K562 (cell line): ENCODE data around the gene CLEC18A. TPM values are rescaled to one million over a fixed set of nuclear protein-coding genes. Genes with fewer than 3 reads are reported as not detected.

ENCODE experiments used
- ATAC-seq: fragments of 200-7000 bp; cut with Tn5 transposase; 3 replicates; pipeline ENCODE4 v1.9.1; 2020; ENCODE audit warnings: moderate library complexity
- BruUV-seq: library from RNA; stranded (reverse); fragments of 400-500 nt; replicated peaks from 2 replicates; lab custom pipeline; 2021; lab: Mats Ljungman, UMichigan
- CTCF ChIA-PET: fragments of 300-600 bp; formaldehyde crosslinking; extraction: SDS; loops from one replicate; lab custom pipeline; 2021; ENCODE audit warnings: low intra/inter-chr PET ratio; lab: Yijun Ruan, JAX
- POLR2A ChIA-PET: fragments of 300-600, 350-650 bp; sonication (Branson Sonifier 250); formaldehyde crosslinking; extraction: SDS; loops from one replicate; lab custom pipeline; 2021; ENCODE audit warnings: antibody characterized with exemption, inconsistent platforms; lab: Yijun Ruan, JAX
- DNase-seq, 4 experiments: peaks; one replicate each; pipeline versions ENCODE4 v3.0.0 to v3.0.0-alpha.2; 2011 to 2018; ENCODE audit warnings: low spot score in 3 of 4, mixed read lengths in 3 of 4; ENCODE audit errors: extremely low read depth in 1 of 4
- FAIRE-seq: peaks from 2 replicates; lab custom pipeline; 2011; peaks lifted over from hg19 to GRCh38; lab: Jason Lieb, UNC
- H2AFZ ChIP-seq: 2 replicates; pipeline ENCODE4 v1.6.0; 2011; ENCODE audit warnings: low read depth, low read length, control low read depth, inconsistent platforms
- H3K27ac ChIP-seq: fragments of 200-600 bp; 3 replicates; pipeline ENCODE4 v1.8.0; 2011; ENCODE audit warnings: low read depth, mild to moderate bottlenecking, control low read depth, inconsistent platforms, low read length, moderate library complexity, mixed read lengths; ENCODE audit errors: extremely low read depth
- H3K27me3 ChIP-seq, 2 experiments: fragments of 300-600 bp in 1 of 2; 2 replicates in 1 of 2; 3 replicates in 1 of 2; pipeline versions ENCODE4 v1.6.0 to v1.8.0; 2011; ENCODE audit warnings: inconsistent platforms in 2 of 2, low read length in 2 of 2, mild to moderate bottlenecking in 1 of 2, mixed read lengths in 1 of 2, moderate library complexity in 1 of 2; ENCODE audit not compliant: control insufficient read depth in 2 of 2, insufficient read depth in 2 of 2
- H3K36me3 ChIP-seq: fragments of 300-600 bp; 3 replicates; pipeline ENCODE4 v1.8.0; 2011; ENCODE audit warnings: mild to moderate bottlenecking, low read length, inconsistent platforms; ENCODE audit not compliant: control insufficient read depth, insufficient read depth
- H3K4me1 ChIP-seq, 2 experiments: fragments of 200-600 bp in 1 of 2; replicated peaks in 1 of 2; 2 replicates in 1 of 2; 3 replicates in 1 of 2; pipeline versions ENCODE4 v1.5.1 to v1.8.0; 2011; ENCODE audit warnings: inconsistent platforms in 2 of 2, low read length in 2 of 2, mild to moderate bottlenecking in 1 of 2, mixed read lengths in 1 of 2, moderate library complexity in 1 of 2; ENCODE audit not compliant: control insufficient read depth in 2 of 2, insufficient read depth in 2 of 2
- H3K4me2 ChIP-seq: 2 replicates; pipeline ENCODE4 v1.6.1; 2011; ENCODE audit warnings: low read length, control low read depth, inconsistent platforms, mixed read lengths; ENCODE audit not compliant: insufficient read depth
- H3K4me3 ChIP-seq: fragments of 200-600 bp; sonication (generic), shearing (Covaris generic); 2 replicates; pipeline ENCODE4 v1.5.1; 2016; ENCODE audit warnings: control low read depth, inconsistent platforms
- H3K79me2 ChIP-seq: fragments of 200-600 bp; 3 replicates; pipeline ENCODE4 v1.8.0; 2011; ENCODE audit warnings: low read length, inconsistent platforms; ENCODE audit not compliant: control insufficient read depth, insufficient read depth
- H3K9ac ChIP-seq, 2 experiments: 2 replicates each; pipeline versions ENCODE4 v1.6.0 to v1.6.1; 2011; ENCODE audit warnings: low read depth in 2 of 2, low read length in 2 of 2, control low read depth in 1 of 2, inconsistent platforms in 1 of 2, mild to moderate bottlenecking in 1 of 2, mixed read lengths in 1 of 2; ENCODE audit not compliant: insufficient read depth in 1 of 2
- H3K9me1 ChIP-seq: one replicate; pipeline ENCODE4 v1.6.0; 2011; ENCODE audit warnings: inconsistent platforms, mild to moderate bottlenecking, low read length, moderate library complexity; ENCODE audit not compliant: control insufficient read depth, insufficient read depth
- H3K9me3 ChIP-seq: replicated peaks from 2 replicates; pipeline ENCODE4 v1.5.1; 2011; ENCODE audit warnings: low read depth, low read length, inconsistent platforms; ENCODE audit not compliant: control insufficient read depth, insufficient read depth
- H4K20me1 ChIP-seq: replicated peaks from 2 replicates; pipeline ENCODE4 v1.6.1; 2011; ENCODE audit warnings: low read length, inconsistent platforms, mixed read lengths; ENCODE audit not compliant: control insufficient read depth, insufficient read depth
- CHCHD3 ChIP-seq: fragments of 250-450 bp; sonication (Bioruptor Pico); IDR thresholded peaks from 2 replicates; pipeline ENCODE4 v2.1.2; 2022; ENCODE audit warnings: mild to moderate bottlenecking
- PHB ChIP-seq: fragments of 250-450 bp; sonication (Bioruptor Pico); IDR thresholded peaks from 2 replicates; pipeline ENCODE4 v1.5.0; 2021
- SMC3 ChIP-seq: conservative IDR thresholded peaks from 2 replicates; pipeline ENCODE4 v1.6.1; 2011; ENCODE audit warnings: low read depth, low read length, improper control_type of control experiment; ENCODE audit not compliant: insufficient read depth
- SRF ChIP-seq, 2 experiments: fragments of 250-450, 450-650 bp in 1 of 2; sonication (Bioruptor Pico) in 1 of 2; sonication (generic) in 1 of 2; formaldehyde crosslinking; IDR thresholded peaks; 2 replicates each; pipeline versions ENCODE4 v1.5.0 to v1.5.1; 2020 to 2022; ENCODE audit warnings: mild to moderate bottlenecking in 1 of 2, missing genetic modification reagents in 1 of 2
- TFAP4 ChIP-seq: sonication (generic); formaldehyde crosslinking; IDR thresholded peaks from 2 replicates; pipeline ENCODE4 v1.8.0; 2022; ENCODE audit warnings: missing genetic modification reagents, mild to moderate bottlenecking, moderate library complexity, borderline replicate concordance
- THRA ChIP-seq: fragments of 450-650 bp; IDR thresholded peaks from 2 replicates; pipeline ENCODE4 v1.6.1; 2017; ENCODE audit warnings: mild to moderate bottlenecking, moderate library complexity
- ZFP36 ChIP-seq: fragments of 150-350 bp; IDR thresholded peaks from 2 replicates; pipeline ENCODE4 v1.6.1; 2018; ENCODE audit warnings: low read length, low read depth; ENCODE audit not compliant: partially characterized antibody
- ZKSCAN3 ChIP-seq: fragments of 250-450 bp; sonication (Bioruptor Pico); IDR thresholded peaks from 2 replicates; pipeline ENCODE4 v1.4.0; 2020
- ZNF121 ChIP-seq: sonication (generic); formaldehyde crosslinking; conservative IDR thresholded peaks from 2 replicates; pipeline ENCODE4 v1.8.0; 2022; ENCODE audit warnings: missing genetic modification reagents
- WGBS: fragments of 100-300 bp; shearing (Covaris generic); methylation state at CpG from one replicate; pipeline ENCODE4 v1.1.6; 2016; ENCODE audit warnings: low coverage, mixed read lengths; ENCODE audit not compliant: insufficient coverage; ENCODE audit errors: missing lambda C conversion rate; 5-methylcytosine and 5-hydroxymethylcytosine counted together
- in situ Hi-C: fragments of 300-500 bp; cut with MboI; formaldehyde crosslinking; loops from 4 replicates; pipeline ENCODE4 v1.15.0; 2018; ENCODE audit warnings: inconsistent platforms, mixed read lengths
- intact Hi-C: fragments of 100-400 bp; cut with micrococcal nuclease; formaldehyde crosslinking; loops from 2 replicates; pipeline ENCODE4 v1.14.2; 2022
- polyA plus RNA-seq, 8 experiments: library from polyadenylated mRNA; depleted of rRNA in 4 of 8; stranded (reverse) in 5 of 8; unstranded in 3 of 8; fragments of >200 nt; fragmentation: Nextera tagmentation in 2 of 8; fragmentation: Illumina TruSeq in 1 of 8; extraction: Ambion mirVana in 2 of 8; extraction: Trizol in 1 of 8; gene quantifications; 2 replicates each; pipeline versions ENCODE4 v1.2.1 to v1.2.3, GENCODE V29; 2011 to 2014; ENCODE audit warnings: inconsistent platforms in 1 of 8, missing spikeins in 1 of 8
- total RNA-seq, 7 experiments: library from RNA; depleted of rRNA in 6 of 7; stranded (reverse); fragments of >200 nt in 6 of 7; fragmentation: Illumina TruSeq in 2 of 7; extraction: Trizol in 2 of 7; gene quantifications; 2 replicates each; pipeline versions ENCODE4 v1.2.1 to v1.2.3, GENCODE V29; 2011 to 2021; ENCODE audit warnings: low replicate concordance in 1 of 7

The CLEC18A gene
- total and polyA plus RNA-seq, 9 of the 15 experiments (the other 6 are each of a cell fraction or from before 2014, with no cell fraction given), result 0.08 to 0.33 (median 0.23) TPM; not detected in 2

DNA sequence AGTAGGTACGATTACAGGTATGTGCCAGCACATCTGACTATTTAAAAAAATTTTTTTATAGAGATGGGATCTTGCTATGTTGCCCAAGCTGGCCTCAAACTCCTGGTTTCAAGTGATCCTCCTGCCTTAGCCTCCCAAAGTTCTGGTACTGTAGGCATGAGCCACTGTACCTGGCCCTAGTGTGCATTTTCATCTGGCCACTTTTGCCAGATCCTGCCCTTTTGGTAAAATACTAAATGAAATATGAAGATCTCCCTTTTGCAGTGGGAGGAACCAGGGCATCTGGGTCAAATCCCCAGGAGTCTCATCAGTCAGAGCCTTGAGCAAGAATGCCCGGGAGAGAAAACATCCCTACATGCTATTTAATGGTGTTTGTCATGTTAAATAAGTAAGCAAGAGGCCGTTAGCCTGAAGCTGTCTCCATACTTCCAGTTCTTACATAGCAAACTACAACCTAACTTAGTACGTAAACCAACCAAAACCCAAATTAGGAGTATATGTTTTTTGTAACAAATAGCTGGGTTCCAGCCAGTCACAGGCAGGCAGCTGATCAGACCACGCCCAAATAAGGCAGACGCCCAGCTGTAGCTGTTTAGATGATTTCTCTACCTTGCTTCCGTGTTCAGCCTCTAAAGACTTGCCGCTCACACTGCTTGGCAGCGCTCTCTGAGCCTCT is 46.5 kb upstream of the CLEC18A start:
- no peak overlapping the region for H3K9ac ChIP-seq
- CTCF ChIA-PET, result no interaction called here
- 45% methylated on average over 8 of the region's 9 CpGs for WGBS
- TF ChIP-seq SMC3, result no peak
- TF ChIP-seq ZFP36, result peak; percentile 12
- no peak for TF ChIP-seq CHCHD3 (CRISPR knock-in tag)
- TF ChIP-seq ZKSCAN3 (CRISPR knock-in tag), result no peak
- peak in 1 of 2 experiments; percentile 96; a peak in 2 of 4 replicates for TF ChIP-seq SRF (CRISPR knock-in tag; IDR thresholded peaks at IDR 0.05)
- no peak for TF ChIP-seq THRA
- no peak for TF ChIP-seq PHB
- TF ChIP-seq ZNF121, result peak; percentile 41
- TF ChIP-seq TFAP4 (CRISPR knock-in tag), result peak; percentile 59
- in situ Hi-C loops (no loop called here), intact Hi-C loops (no loop called here)
- H2AFZ ChIP-seq, result peak overlapping the region; percentile 40
- H3K9me3 ChIP-seq, result no peaks in the 10 kb centered on the region
- no peaks in the 10 kb centered on the region for H3K27me3 ChIP-seq
- POLR2A ChIA-PET, result interaction anchor here (0.6 to 2.1 kb wide), 4 partner anchors 10 to 25 kb away, joined by 3 to 9 read pairs (median 4); no protein-coding TSS in a partner anchor
- FAIRE-seq (peak; percentile 70), DNase-seq (peak in 3 of 4 experiments; percentile 14 to 37 (median 30)), ATAC-seq (peak; percentile 85)
- no peaks in the 10 kb centered on the region for H4K20me1 ChIP-seq
- no TSS peak for BruUV-seq
- no peak overlapping the region for H3K4me3 ChIP-seq
- H3K27ac ChIP-seq, result 0 out of 3 replicates have a peak overlapping the region, but pooled peaks have one; percentile 18
- peaks cover 10% of the 10 kb centered on the region; the same call in 2 of the 3 replicates for H3K36me3 ChIP-seq
- no peaks in the 10 kb centered on the region for H3K9me1 ChIP-seq
- H3K4me1 ChIP-seq, result peaks cover 3% of the 10 kb centered on the region in 2 experiments; a peak in 2 of 5 replicates
- H3K4me2 ChIP-seq, result peak overlapping the region; percentile 17; the same call in 1 of the 2 replicates
- no peaks in the 10 kb centered on the region for H3K79me2 ChIP-seq
